Right ventricle myocardium inferior (tissue), 1 donor: ENCODE results near the gene HNRNPC. TPM values are rescaled to one million over a fixed set of nuclear protein-coding genes. Genes with fewer than 3 reads are reported as not detected.

Experiments used
- ATAC-seq: fragments of 200-7000 bp; cut with Tn5 transposase; one replicate; pipeline ENCODE4 v1.9.1; 2020; ENCODE audit warnings: mild to moderate bottlenecking, moderate library complexity
- DNase-seq: peaks from one replicate; pipeline ENCODE4 v3.0.0; 2021; ENCODE audit errors: missing footprints
- intact Hi-C: fragments of 100-400 bp; cut with DNase I; formaldehyde crosslinking; loops from one replicate; pipeline ENCODE4 v1.11.0; 2022
- total RNA-seq: library from RNA; stranded (reverse); fragmentation: NEBNext Ultra II Directional; extraction: Animal tissue kit (Norgen Biotek cat#: 25700); gene quantifications from one replicate; pipeline ENCODE4 v1.2.1, GENCODE V29; 2021
- donor health status: DM: no; HTN: yes; CAD: no; lungs with severe emphysema.

Gene HNRNPC
- total RNA-seq, 1 donor from 2014 or later, result 266 TPM

DNA sequence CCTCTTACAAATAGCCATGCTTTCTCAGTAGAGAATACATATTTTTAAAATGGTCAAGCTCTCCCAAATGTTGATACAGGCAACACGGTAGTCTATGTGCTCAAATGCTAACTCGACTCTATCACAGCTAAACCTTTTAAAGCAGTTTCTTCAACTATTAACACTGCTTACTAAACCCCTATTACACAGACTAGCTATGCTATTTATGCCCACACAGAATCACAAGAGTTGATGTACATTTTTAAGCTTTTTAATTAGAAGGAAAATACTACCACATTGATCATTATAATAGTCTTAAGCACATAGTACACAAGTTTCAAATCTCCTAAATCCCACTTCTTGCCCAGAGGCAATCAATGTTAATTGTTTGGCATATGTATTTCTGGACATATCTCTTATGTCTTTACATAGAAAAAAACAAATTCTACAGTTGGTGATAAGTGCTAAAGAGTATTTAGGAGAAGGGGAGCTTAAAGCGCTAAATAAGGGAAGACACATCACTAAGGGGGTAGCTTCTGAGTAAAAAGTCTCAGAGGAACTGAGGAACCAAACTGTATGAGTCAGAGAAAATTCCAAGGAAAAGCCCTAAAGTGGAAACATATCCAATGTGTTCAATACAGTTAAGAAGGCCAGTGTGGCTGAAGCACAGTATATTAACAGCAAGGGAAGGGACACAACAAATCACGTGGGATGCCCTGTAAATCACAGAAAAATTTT is 13.7 kb downstream of the HNRNPC start:
- intact Hi-C loops, result no loop called here
- no peak for ATAC-seq
- DNase-seq, result no peak

DNA sequence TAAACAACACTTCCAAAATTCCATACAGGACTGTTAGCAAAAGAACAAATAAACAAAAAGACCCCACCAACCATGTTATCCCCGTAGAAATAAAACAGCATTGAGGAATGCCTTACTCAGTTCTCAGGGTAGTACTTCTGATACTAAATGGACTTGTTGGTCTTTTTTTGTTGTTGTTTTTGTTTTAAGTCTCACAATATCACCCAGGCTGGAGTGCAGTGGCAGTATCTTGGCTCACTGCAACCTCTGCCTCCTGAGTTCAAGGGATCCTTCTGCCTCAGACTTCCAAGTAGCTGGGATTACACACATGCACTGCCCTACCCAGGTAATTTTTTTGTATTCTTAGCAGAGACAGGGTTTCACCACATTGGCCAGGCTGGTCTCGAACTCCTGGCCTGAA is 17.1 kb downstream of the HNRNPC start:
- DNase-seq (no peak), ATAC-seq (no peak)
- intact Hi-C loops, result no loop called here

DNA sequence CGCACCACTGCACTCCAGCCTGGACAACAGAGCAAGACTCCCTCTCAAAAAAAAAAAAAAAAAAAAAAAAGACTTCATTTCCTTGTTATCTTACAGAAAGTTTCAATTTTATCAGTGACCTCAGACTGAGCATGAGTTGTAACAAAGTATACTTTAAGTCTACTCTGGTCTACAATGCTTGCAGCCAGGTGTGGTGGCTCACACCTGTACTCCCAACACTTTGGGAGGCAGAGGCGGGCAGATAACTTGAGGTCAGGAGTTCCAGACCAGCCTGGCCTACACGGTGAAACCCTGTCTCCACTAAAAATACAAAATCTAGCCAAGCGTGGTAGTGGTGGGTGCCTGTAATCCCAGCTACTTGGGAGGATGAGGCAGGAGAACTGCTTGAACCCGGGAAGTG is 18.0 kb downstream of the HNRNPC start:
- intact Hi-C loops, result no loop called here
- no peak for DNase-seq
- no peak for ATAC-seq

DNA sequence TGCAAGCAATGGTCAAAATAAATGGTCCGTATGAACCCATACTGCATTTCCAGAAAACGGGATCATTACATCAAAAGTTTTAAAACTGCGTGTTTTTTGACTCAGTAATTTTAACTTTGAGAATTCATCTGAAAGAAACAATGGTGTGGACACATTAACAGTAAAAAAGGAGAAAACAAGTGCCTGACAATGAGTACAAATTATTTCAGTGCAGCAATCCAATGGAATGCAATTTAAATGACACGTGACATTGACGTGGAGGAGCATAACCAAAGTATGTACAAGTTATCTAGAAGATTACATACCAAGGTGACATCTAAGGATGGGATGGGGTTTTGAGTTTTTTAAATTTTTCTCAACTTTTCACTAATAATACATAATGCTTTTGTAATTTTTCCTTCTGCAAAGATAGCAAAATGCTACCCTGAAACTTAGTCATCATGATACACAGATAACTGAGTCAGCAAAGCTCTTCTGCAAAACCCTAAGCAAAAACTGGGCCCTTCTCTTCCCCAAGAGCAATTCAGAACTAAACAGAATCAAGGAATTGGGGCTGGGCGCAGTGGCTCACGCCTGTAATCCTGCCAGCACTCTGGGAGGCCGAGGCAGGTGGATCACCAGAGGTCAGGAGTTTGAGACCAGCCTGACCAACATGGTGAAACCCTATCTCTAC is 20.4 kb downstream of the HNRNPC start:
- ATAC-seq, result no peak
- no peak for DNase-seq
- intact Hi-C loops, result no loop called here

DNA sequence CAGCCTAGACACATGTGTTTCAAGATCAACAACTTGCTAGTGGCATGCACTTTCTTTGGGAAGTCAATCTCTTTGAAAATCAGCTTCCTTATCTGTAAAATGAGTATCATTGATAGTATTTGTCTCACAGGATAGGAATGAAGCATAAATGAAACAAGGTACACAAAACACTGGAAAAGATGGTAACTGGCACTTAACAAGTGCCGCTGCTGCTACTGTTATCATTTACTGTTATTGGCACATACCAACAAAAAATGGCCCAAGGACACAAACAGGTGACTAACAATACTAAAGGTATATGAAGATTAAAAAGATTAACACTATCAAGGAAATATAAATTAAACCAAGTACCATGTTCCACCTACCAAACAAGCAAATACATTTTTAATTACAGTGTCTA is 20.9 kb downstream of the HNRNPC start:
- no peak for ATAC-seq
- intact Hi-C loops, result no loop called here

DNA sequence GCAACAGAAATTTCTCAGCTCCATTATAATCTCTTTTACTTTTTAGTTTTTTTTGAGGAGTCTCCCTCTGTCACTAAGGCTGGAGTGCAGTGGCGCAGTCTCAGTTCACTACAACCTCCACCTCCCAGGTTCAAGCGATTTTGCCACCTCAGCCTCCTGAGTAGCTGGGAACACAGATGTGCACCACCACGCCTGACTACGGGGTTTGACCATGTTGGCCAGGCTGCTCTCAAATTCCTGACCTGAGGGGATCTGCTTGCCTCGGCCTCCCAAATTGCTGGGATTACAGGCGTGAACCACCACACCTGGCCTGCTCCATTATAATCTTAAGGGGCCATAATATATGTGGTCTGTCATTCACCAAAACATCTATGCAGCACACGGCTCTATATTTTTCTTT is 23.4 kb downstream of the HNRNPC start:
- intact Hi-C loops, result no loop called here
- ATAC-seq (no peak), DNase-seq (no peak)

More for the DNA sequence above, 20.9 kb downstream of the HNRNPC start:
- no peak for DNase-seq

DNA sequence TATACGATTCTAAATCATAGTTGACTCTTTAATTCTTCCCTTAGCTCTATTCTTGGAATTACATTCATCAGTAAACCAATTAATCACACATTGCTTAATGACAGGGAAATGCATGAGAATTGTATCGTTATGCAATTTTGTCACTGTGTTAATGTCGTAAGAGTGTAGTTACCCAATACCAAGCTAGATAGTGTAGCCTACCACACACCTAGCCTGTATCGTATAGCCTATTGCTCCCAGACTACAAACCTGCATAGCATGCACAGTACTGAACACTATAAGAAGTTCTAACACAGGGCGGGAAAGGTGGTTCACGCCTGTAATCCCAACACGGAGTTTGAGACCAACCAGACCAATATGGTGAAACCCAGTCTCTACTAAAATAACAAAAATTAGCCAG is 24.7 kb downstream of the HNRNPC start:
- intact Hi-C loops, result no loop called here
- DNase-seq (no peak), ATAC-seq (no peak)

DNA sequence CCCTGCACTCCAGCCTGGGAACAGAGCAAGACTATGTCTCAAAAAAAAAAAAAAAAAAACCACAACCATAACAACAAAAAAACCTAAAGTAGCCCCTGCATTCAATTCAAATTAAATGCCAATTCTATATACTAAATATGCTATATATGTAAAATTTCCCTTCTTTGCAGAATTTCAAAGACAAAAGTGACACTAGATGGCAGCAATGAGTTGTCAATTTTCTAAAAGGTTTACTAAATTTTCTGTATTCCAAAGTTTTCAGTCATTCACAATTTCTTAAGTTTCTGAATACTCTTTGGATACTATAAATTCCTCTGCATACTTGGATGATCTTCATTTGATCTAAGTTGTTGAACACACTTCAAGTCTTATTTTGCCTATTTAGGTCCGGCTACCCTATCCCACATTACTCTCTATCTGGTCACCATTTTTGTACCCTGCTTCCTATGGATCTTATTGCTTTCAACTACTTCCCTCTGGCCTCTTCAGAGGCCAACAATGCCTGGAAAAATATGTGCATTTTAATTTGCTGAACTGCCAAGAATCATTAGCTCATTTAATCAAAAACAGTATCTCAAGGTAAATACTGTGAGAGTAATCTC is 27.9 kb downstream of the HNRNPC start:
- ATAC-seq (no peak), DNase-seq (no peak)
- intact Hi-C loops, result no loop called here

DNA sequence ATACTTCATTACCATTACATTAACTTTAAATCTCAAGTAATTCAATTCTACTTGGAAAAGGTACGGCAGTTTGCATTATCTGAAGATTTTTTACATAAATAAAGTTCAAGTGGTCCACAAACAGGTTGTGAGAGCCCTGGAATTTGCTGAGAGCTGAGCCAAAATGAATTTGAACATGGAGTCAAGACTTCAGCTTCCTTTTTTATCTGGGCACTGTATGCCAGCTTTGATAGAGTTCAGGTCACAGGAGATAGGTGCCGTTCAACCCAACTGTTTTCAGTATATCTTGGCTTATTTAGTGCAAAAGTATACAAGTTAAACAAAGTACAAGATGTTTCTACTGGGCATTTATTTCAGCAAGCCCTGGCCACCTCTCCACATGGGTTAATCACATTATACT is 28.8 kb downstream of the HNRNPC start:
- intact Hi-C loops, result no loop called here
- ATAC-seq (peak; percentile 51), DNase-seq (no peak)

DNA sequence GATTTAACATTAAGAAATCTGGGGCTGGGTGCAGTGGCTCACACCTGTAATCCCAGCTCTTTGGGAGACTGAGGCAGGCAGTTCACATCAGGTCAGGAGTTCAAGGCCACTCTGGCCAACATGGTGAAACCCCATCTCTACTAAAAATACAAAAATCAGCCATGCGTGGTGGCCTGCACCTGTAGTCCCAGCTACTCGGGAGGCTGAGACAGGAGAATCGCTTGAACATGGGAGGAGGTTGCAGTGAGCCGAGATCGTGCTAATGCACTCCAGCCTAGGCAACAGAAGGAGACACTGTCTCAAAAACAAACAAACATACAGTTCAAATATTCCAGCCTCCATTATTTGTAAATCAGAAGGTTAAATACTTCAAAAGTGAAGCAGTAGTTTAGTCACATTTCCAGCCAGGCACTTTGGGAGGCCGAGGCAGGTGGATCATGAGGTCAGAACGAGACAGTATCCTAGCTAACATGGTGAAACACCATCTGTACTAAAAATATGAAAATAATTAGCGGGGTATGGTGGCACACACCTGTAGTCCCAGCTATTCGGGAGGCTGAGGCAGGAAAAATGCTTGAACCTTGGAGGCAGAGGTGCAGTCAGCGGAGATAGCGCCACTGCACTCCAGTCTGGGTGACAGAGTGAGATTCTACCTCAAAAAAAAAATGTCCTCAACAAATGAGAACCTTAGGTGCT is 30.3 kb downstream of the HNRNPC start:
- intact Hi-C loops, result loop anchor here (5.0 kb wide), 1 partner anchor 143 kb away; the partner anchor contains the start of gene SUPT16H
- ATAC-seq (no peak), DNase-seq (no peak)

DNA sequence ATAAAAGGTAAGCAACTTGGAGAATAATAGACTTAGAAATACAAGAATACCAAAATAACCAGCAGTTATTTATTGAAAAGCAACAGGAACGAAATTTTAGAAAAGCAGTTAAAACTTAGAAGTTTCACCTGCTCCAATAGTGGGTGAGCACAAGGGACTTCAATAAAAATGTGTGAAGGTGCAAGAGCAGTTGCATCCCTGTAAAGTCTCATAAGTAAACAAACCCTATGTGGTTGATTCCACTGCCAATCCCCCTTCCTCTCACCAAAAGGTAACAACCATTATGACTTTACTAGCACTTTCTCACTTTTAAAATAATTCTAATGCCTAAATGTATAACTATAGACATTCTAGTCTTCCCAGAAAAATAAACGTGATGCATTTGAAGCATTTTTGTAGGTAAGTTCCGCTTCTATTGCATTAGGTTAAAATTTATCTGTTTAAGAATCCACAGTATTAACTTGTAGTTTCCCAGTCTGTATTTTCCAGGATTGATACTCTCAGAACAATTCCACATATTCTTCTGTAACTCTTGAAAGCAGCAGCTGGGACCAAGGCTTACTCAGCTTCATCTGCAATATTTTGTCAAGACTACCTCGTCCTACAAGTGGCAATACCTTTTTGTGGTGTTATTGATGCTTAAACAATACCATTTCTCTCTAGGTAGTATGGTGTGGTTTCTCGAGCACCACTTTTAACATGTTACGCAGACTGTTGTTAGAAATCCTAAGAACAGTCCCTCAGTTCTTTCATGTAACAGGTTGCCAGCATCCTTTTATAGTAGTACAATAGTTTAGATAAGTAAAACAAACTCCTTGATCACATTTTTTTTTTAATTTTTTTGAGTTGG is 32.1 kb downstream of the HNRNPC start:
- intact Hi-C loops, result loop anchor here (5.0 kb wide), 1 partner anchor 145 kb away; the partner anchor contains the start of gene SUPT16H
- ATAC-seq (no peak), DNase-seq (no peak)

DNA sequence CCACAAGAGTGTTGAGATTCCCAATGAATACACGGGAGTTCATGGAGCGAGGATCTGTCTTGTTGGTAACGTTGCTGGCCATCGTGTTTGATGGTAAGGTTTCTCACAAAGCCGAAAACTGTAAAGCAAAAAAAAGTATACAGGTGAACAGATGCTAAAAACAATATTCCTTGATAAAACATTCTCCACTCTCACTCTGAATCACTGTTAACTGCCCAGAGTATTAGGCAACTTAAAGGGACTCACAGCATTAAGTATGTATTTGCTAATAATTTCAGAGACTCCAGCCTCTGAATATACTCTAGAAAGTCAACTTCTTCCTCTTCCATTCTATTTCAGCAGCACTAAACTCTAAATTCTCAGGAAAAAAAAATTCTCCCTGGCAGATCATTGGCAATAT is 35.1 kb downstream of the HNRNPC start:
- intact Hi-C loops, result loop anchor here (5.0 kb wide), 1 partner anchor 33 kb away; the partner anchor contains the start of gene HNRNPC
- DNase-seq, result no peak

DNA sequence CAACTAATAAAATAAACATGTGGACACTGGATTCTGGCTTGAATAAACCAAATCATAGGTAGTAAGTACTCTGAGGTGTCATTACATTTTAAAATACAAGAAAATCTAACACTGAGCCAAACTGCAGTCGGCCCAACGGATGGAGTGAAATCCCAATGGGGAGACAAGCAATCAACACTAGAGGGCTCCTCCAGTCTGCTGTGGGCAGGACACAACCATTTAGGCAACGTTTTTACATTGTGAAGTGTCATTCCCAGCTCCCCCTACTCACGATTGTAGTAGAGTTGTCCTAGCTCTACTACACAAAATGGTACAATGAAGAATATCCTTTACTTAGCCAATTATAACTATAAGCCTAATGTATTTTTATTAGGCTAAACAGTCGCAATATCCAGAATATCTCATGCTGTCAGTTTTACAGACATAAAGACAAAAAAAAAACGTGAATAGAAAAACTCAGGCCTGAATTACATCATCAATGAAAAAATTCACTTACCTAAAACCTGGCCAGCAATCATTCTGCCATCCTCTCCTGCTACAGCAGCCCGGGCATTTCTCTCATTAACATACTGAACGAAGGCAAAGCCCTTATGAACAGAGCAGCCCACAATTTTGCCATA is 35.7 kb downstream of the HNRNPC start:
- intact Hi-C loops, result loop anchor here (5.0 kb wide), 1 partner anchor 34 kb away; the partner anchor contains the start of gene HNRNPC
- DNase-seq (no peak), ATAC-seq (peak; percentile 58)

More for the DNA sequence above, 35.1 kb downstream of the HNRNPC start:
- no peak for ATAC-seq

DNA sequence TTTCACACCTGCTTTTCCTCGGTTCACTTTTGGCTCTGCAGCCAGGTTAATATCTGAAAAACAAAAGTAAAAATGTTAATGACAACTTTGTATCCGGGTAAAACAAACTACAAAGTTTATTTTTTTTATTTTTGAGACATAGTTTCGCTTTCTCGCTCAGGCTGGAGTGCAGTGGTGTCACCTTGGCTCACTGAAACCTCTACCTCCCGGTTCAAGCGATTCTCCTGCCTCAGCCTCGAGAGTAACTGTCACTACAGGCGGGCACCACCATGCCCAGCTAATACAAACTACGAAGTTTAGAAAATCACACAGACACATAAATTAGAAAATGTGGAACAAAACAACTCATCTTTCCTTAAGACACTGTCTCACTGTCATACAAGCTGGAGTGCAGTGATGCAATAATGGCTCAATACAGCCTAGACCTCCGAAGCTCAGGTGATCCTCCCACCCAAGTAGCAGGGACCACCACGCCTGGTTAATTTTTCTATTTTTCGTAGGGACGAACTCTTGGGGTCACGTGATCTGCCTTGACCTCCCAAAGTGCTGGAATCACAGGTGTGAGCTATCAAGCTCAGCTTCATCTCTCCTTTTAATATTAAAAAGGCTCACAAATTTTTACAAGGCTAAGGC is 38.1 kb downstream of the HNRNPC start:
- ATAC-seq (no peak), DNase-seq (no peak)
- intact Hi-C loops, result loop anchor here (5.0 kb wide), 1 partner anchor 36 kb away; the partner anchor contains the start of gene HNRNPC

DNA sequence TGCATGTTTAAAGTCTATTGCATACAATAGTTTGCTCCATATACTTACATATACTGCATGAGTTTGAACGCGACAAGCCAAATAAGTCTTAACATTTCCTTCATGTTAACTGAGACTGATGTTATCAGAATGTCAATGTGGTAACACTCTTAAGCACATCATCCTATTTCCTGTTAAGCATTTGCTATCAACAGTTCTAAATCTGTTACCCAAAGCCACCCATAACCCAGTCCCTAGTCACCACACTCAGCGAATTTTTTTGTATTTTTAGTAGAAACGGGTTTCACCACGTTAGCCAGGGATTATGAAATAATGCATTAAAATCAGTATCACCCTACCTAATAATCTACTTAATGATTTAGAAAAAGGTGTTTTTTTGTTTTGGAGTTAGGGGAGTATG is 39.4 kb downstream of the HNRNPC start:
- intact Hi-C loops, result loop anchor here (5.0 kb wide), 1 partner anchor 37 kb away; the partner anchor contains the start of gene HNRNPC
- ATAC-seq (no peak), DNase-seq (no peak)

DNA sequence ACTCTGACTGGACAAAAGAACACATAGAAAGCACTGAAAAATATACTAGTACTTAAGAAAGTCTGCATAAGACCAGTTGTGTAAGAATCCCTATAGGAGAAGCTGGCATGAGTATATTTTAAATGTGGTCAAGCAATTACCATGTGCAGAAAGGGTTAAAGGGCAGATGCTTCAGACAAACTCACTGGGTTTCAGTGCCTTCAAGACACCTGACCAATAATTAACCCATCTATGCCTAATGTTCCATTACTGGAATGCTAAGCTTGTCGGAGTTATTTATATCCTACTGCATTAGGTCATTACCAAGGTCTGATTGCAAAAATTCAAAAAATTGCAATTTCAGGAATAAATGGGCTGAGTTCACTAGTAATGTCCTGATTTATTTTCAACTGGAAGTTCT is 41.3 kb downstream of the HNRNPC start:
- ATAC-seq, result no peak

DNA sequence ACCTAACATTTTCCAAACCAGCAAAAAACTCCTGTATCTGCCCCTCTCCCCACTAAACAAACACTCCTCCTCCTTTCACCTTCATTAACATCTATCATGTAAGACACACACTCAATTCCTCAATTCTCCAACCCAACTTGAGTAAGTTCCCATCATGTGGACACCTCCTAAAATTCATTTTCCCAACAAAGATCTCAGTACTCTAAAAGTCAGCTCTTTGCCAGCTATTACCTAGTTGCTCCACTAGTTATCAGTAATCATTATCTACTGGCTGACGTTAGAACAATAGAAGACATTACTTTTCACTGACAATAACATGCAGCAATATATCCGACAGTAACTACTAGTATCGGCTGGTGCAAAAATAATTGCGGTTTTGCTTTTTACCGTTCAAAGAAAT is 42.1 kb downstream of the HNRNPC start:
- intact Hi-C loops, result no loop called here
- no peak for ATAC-seq
- DNase-seq, result no peak

More for the DNA sequence above, 41.3 kb downstream of the HNRNPC start:
- no peak for DNase-seq
- intact Hi-C loops, result no loop called here
